Caco-2 (cell line): Measurements from ENCODE around the gene GPR107. TPM values are rescaled to one million over a fixed set of nuclear protein-coding genes. Genes with fewer than 3 reads are reported as not detected.

Experiments used
- BruUV-seq: library from RNA; stranded (reverse); fragments of 400-500 nt; replicated peaks from 2 replicates; lab custom pipeline; 2021; lab: Mats Ljungman, UMichigan
- CTCF ChIA-PET: fragments of 300-600 bp; sonication (Branson Sonifier 250); formaldehyde crosslinking; loops from one replicate; lab custom pipeline; 2022; ENCODE audit warnings: antibody characterized with exemption; lab: Charles Lee
- POLR2A ChIA-PET: fragments of 300-600 bp; sonication (Branson Sonifier 250); formaldehyde crosslinking; loops from one replicate; lab custom pipeline; 2022; ENCODE audit warnings: antibody characterized with exemption; lab: Charles Lee
- DNase-seq, 2 experiments: peaks; one replicate each; pipeline versions ENCODE4 v3.0.0 to v3.0.0-alpha.2; 2020 to 2022
- H3K27me3 ChIP-seq: replicated peaks from 2 replicates; pipeline ENCODE4 v1.6.0; 2011; ENCODE audit warnings: low read length; ENCODE audit not compliant: control insufficient read depth, insufficient read depth
- H3K36me3 ChIP-seq: 2 replicates; pipeline ENCODE4 v1.5.1; 2011; ENCODE audit warnings: low read length; ENCODE audit not compliant: control insufficient read depth, insufficient read depth
- H3K4me1 ChIP-seq: fragments of 250-450 bp; sonication (Bioruptor Pico); 2 replicates; pipeline ENCODE4 v1.5.1; 2020; ENCODE audit warnings: mild to moderate bottlenecking
- H3K4me3 ChIP-seq: 2 replicates; pipeline ENCODE4 v1.5.1; 2011; ENCODE audit warnings: low read depth, mild to moderate bottlenecking, control low read depth, low read length
- H3K9me3 ChIP-seq: fragments of 250-450 bp; sonication (Bioruptor Pico); 2 replicates; pipeline ENCODE4 v1.5.1; 2020; ENCODE audit warnings: mild to moderate bottlenecking, moderate library complexity
- H3K27ac Mint-ChIP-seq: one replicate; pipeline ENCODE4 v1.8.0; 2022; ENCODE audit warnings: mixed read lengths; ENCODE audit not compliant: unreplicated experiment
- H3K27me3 Mint-ChIP-seq: one replicate; pipeline ENCODE4 v1.8.0; 2022; ENCODE audit warnings: mixed read lengths; ENCODE audit not compliant: insufficient read depth, unreplicated experiment
- H3K36me3 Mint-ChIP-seq: one replicate; pipeline ENCODE4 v1.8.0; 2022; ENCODE audit warnings: mild to moderate bottlenecking, mixed read lengths; ENCODE audit not compliant: insufficient read depth, unreplicated experiment
- H3K4me1 Mint-ChIP-seq: one replicate; pipeline ENCODE4 v1.8.0; 2022; ENCODE audit warnings: low read depth, mixed read lengths; ENCODE audit not compliant: unreplicated experiment
- H3K4me3 Mint-ChIP-seq: one replicate; pipeline ENCODE4 v1.8.0; 2022; ENCODE audit warnings: mild to moderate bottlenecking, moderate library complexity, mixed read lengths; ENCODE audit not compliant: unreplicated experiment
- H3K9me3 Mint-ChIP-seq: one replicate; pipeline ENCODE4 v1.8.0; 2022; ENCODE audit warnings: mixed read lengths; ENCODE audit not compliant: unreplicated experiment
- CTCF ChIP-seq, 2 experiments: fragments of 200-600 bp in 1 of 2; IDR thresholded peaks; 1 replicate in 1 of 2; 2 replicates in 1 of 2; pipeline versions ENCODE4 v1.5.1 to v1.8.0; 2011 to 2022; ENCODE audit warnings: antibody characterized with exemption in 1 of 2, control low read depth in 1 of 2, inconsistent platforms in 1 of 2, low read depth in 1 of 2, low read length in 1 of 2, mild to moderate bottlenecking in 1 of 2, moderate library complexity in 1 of 2; ENCODE audit not compliant: insufficient read depth in 1 of 2, severe bottlenecking in 1 of 2, unreplicated experiment in 1 of 2
- intact Hi-C: fragments of 100-400 bp; cut with micrococcal nuclease; formaldehyde crosslinking; loops from one replicate; pipeline ENCODE4 v1.10.0; 2022; ENCODE audit not compliant: unreplicated experiment
- total RNA-seq: library from RNA; stranded (reverse); gene quantifications from 2 replicates; pipeline ENCODE4 v1.2.3, GENCODE V29; 2022

GPR107 gene
- total RNA-seq, 1 experiment from 2014 or later, result 53.1 TPM

GRCh38 chr9:130150779-130151382 lies 97.2 kb downstream of the GPR107 start:
- peaks cover 6% of the 10 kb centered on the region for H3K4me1 ChIP-seq
- H3K9me3 ChIP-seq, result no peaks in the 10 kb centered on the region
- no peaks in the 10 kb centered on the region for H3K27me3 ChIP-seq
- intact Hi-C loops, result no loop called here
- no TSS peak for BruUV-seq
- H3K4me3 ChIP-seq, result no peak overlapping the region
- ChIA-PET CTCF (no interaction called here), POLR2A (no interaction called here)
- Mint-ChIP-seq H3K4me3 (no peak overlapping the region), H3K36me3 (no peaks in the 10 kb centered on the region), H3K27ac (peak overlapping the region; percentile 90), H3K27me3 (no peaks in the 10 kb centered on the region), H3K4me1 (peaks cover 6% of the 10 kb centered on the region), H3K9me3 (no peaks in the 10 kb centered on the region)
- TF ChIP-seq CTCF (IDR thresholded peaks at IDR 0.05; ENCODE audit: insufficient read depth in 1 of 2, low read depth in 1 of 2, low read length in 1 of 2, severe bottlenecking in 1 of 2, unreplicated experiment in 1 of 2), result no peak
- no peaks in the 10 kb centered on the region for H3K36me3 ChIP-seq
- DNase-seq, result no peak

GRCh38 chr9:130154816-130155215 lies 101.1 kb downstream of the GPR107 start:
- CTCF ChIA-PET, result no interaction called here
- intact Hi-C loops, result no loop called here
- H3K4me3 Mint-ChIP-seq, result no peak overlapping the region
- no TSS peak for BruUV-seq
- no peaks in the 10 kb centered on the region for H3K9me3 Mint-ChIP-seq
- H3K36me3 ChIP-seq, result no peaks in the 10 kb centered on the region
- H3K4me1 ChIP-seq, result peaks cover 13% of the 10 kb centered on the region
- no peaks in the 10 kb centered on the region for H3K9me3 ChIP-seq
- no peak overlapping the region for H3K4me3 ChIP-seq
- DNase-seq, result no peak
- no peaks in the 10 kb centered on the region for H3K27me3 Mint-ChIP-seq
- POLR2A ChIA-PET, result no interaction called here
- H3K4me1 Mint-ChIP-seq, result peaks cover 6% of the 10 kb centered on the region
- H3K27me3 ChIP-seq, result no peaks in the 10 kb centered on the region
- H3K36me3 Mint-ChIP-seq, result no peaks in the 10 kb centered on the region
- no peak for TF ChIP-seq CTCF (IDR thresholded peaks at IDR 0.05; ENCODE audit: insufficient read depth in 1 of 2, low read depth in 1 of 2, low read length in 1 of 2, severe bottlenecking in 1 of 2, unreplicated experiment in 1 of 2)
- H3K27ac Mint-ChIP-seq, result no peak overlapping the region

- BruUV-seq, result no TSS peak
- POLR2A ChIA-PET, result no interaction called here
- intact Hi-C loops, result no loop called here
- TF ChIP-seq CTCF (IDR thresholded peaks at IDR 0.05; ENCODE audit: insufficient read depth in 1 of 2, low read depth in 1 of 2, low read length in 1 of 2, severe bottlenecking in 1 of 2, unreplicated experiment in 1 of 2), result no peak
- CTCF ChIA-PET, result no interaction called here
- Histone ChIP-seq H3K27me3 (no peaks in the 10 kb centered on the region), H3K4me3 (no peak overlapping the region), H3K9me3 (no peaks in the 10 kb centered on the region), H3K4me1 (peaks cover 11% of the 10 kb centered on the region), H3K36me3 (no peaks in the 10 kb centered on the region)
- Mint-ChIP-seq H3K4me1 (peaks cover 6% of the 10 kb centered on the region), H3K9me3 (no peaks in the 10 kb centered on the region), H3K36me3 (no peaks in the 10 kb centered on the region), H3K27me3 (no peaks in the 10 kb centered on the region), H3K27ac (no peak overlapping the region), H3K4me3 (no peak overlapping the region)
- no peak for DNase-seq
Observed at GRCh38 chr9:130155647-130156046, 101.9 kb downstream of the GPR107 start.
